ENCODE measurements around the gene CRIP1.

- TF ChIP-seq CTCF (IDR thresholded peaks at IDR 0.05) (no peak), EZH2 (IDR thresholded peaks at IDR 0.05; ENCODE audit: borderline replicate concordance, insufficient read depth, low read depth, low read length, poor library complexity, severe bottlenecking) (no peak)
Measured at GRCh38 chr14:105465209-105466031, 21.3 kb upstream of the CRIP1 start.
